OCI-LY7 (cell line): ENCODE data around the gene MAPK6.

Source experiments
- CTCF ChIP-seq: fragments of 200-600 bp; sonication (generic); conservative IDR thresholded peaks from 2 replicates; pipeline ENCODE4 v1.5.1; 2014; ENCODE audit warnings: mild to moderate bottlenecking, antibody characterized with exemption, low read length, moderate library complexity, mixed read lengths
- EZH2phosphoT487 ChIP-seq: fragments of 200-600 bp; sonication (generic); IDR thresholded peaks from 2 replicates; pipeline ENCODE4 v1.6.1; 2018; ENCODE audit warnings: low read depth, borderline replicate concordance, mild to moderate bottlenecking, mixed run types, antibody characterized with exemption, low read length, moderate library complexity, mixed read lengths

GRCh38 chr15:52006702-52007340 lies 12.2 kb upstream of the MAPK6 start:
- TF ChIP-seq CTCF (no peak), EZH2phosphoT487 (no peak)
